ENCODE data around the gene UVSSA.

The UVSSA gene

DNA sequence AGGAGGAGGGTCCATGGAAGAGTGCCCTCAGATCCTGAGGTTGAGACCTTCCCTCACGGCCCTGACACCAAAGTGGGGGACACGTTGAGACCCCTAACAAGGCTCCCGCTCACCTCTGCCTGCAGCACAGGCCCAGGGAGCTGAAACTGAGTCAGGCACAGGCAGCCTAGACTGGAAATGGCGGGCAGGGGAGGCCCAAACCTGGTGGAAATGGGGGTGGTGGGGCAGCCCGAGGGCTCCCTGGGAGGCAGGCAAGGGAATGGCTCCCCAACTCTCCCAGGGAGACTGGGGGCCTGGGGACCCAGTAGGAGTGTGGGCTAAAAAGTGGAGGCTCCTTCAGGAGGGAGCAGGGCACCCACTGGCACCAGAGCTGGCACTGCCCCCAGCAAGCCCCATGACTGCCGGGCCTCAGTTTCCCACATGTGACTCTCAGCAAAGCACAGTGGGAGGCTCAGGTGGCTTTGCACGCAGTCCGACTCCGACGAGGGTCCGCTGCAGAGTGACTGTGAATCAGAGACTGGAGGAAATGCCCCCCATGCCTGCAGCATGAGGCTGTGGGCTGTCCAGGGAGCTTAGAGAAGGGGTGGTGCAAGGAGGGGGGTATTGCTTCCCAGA lies 53.3 kb downstream of the UVSSA start:
- DNase-seq, result no peak

DNA sequence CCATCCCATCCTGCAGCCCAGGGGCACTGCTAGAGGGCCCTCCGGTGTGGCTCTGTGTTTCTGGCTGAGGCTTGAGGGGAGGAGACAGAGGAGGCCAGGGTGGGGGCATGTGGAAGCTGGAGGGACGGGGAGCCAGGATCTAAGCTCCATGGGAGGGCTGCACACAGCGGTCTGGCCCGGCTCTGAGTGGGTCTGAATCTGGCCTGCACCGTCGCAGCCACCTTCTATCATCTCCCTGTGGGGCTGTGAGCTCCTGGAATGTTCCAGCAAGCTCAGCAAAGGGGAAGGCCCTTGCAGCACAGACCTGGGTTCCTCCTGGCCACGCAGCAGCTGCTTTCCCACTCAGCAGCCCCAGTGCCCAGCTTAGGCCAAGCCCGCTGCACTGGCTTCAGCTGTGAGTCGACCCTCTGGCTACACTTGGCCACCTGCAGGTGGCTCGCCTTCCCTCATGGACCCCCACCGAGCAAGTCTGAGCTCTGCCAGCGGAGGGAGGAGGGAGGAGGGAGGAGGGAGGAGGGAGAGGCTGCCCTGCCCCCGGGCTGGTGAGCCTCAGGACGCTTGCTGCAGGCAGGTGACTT lies 53.9 kb downstream of the UVSSA start:
- no peak for DNase-seq

DNA sequence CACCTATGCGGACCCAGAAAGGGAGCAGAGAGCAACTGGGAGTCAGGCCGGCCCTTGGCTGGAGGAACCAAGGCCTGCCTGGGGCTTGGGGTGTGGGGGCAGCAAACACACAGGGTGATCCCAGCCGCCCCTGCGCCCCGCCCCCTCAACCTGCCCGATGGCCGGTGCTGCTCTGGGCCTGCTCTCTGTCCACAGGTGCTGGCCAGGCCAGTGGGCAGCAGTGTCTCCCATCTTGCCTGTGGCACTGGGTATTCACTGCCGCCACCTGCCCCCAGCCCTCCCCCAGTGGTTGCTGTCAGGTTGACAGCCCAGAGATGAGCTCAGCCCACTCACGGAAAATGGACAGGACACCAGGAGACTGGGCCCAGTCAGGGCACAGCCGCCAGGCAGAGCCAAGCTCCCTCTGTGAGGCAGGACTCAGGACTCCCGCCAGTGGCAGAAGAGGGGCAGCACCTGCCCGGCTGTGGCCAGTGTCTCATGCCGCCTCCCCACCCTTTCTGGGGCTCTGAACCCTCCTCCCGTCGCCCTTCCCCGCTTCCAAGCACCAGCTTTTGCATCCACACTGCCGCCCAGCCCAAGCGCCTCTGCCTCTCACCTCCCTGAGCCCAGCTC lies 54.5 kb downstream of the UVSSA start:
- DNase-seq, result no peak

DNA sequence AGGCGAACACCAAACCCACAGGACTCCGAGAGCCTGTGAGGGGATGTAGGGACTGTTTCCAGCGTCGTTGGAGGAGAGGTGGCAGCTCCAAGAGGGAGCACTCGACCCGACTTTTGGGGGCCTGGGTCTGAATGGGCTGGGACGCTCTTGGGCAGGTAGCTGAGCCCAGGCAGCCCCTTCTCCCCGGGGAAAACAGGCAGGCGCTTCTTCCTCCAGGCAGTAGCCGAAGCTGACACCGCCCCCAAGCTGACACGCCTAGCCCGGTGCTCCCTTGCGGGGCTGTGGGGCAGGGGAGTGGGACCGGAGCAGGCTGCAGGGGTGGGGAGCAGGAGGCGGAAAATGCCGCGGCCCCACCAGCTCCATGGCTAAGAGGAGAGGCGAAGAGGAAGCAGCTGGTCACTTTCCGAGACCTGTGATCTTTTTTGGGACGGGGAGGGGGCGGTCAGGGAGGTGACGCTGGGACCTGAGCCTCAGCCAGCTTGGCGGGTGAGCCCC lies 55.1 kb downstream of the UVSSA start:
- no peak for DNase-seq

DNA sequence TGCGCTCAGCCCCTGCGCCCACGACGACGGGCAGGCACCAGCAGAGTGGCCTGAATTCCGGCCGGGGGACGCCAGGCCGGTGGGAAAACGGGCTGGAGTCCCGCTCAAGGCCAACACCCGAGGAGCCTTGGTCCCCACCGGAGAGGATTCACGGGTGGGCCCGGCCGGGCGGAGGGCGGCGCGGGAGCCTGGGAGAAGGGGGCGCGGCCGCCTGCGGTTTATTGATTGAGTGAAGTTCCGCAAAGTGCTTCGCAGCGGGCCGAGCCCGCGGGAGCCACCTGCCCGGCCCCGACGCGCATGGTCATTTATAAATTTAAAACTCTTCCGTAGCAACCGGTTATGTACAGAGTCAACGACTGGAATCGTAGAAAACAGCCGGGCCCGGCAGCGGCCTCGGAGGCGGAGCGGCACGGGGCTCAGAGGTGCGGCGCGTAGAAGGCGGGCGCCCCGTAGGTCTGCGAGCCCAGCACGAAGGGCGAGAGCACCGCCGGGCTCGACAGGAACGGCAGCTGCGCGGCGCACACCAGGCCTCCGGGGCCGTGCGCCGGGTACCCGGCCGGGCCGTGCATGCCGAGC lies 55.6 kb downstream of the UVSSA start:
- no peak for DNase-seq

DNA sequence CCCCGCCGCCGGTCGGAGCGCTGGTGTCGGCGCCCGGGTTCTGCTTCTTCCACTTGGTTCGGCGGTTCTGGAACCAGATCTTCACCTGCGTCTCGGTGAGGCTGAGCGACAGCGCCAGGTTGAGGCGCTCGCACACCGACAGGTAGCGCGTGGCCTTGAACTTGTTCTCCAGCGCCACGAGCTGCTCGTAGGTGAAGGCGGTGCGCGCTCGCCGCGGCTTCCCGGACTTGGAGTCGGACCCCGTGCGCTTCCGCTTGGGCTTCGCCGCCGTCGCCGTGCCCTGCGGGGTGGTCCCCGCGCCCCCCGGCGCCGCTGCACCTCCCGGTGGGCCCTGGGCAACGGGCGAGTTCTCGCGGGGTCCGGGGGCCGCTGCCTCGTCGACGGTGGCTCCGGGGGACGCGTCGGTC lies 56.2 kb downstream of the UVSSA start:
- no peak for DNase-seq

DNA sequence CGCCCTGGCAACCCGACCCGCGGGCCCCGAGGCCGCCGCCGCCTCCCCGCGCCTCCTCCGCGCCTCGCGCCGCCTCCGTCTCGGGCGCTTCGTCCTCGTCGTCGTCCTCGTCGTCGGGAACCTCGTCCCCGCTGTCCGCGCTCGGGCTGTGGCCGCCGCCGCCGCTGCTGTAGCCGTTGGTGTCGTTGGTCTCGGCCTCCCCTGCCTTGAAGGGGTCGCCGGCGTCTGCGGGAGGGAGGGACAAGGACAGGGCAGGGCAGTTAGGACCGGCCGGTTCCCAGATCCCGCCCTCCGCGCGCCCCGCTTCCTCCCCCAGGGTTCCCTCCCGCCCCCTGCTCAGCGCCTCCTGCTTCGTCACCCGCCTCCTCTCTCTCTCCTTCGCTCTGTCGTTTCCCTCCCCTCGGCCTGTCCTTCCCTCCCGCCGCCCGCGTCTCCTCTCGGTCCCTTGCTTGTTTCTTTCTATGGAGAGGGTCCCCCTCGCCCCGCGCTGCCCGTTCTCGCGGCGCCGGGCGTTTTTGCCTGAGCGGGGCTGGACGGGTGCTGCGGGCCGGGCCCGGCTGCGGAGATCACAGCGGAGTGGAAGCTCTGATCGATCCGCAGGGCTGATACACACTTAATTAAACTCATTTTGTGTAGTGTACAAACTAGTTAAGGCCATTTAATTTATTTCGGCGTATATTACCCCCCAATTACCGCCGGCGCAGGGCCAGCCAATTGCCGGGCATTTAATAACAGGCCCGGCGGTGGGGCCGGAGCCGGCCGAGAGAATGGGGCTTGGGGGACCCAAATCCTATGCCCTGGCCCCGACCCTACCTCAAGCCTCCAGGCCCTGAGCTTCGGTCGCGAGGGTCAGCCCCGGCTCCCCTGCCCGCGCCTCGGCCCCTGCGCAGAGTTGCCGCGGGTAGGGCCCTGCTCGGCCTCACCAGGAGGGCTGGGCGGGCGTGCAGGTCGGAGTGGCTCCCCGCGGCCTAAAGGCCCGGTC lies 56.9 kb downstream of the UVSSA start:
- DNase-seq, result no peak

DNA sequence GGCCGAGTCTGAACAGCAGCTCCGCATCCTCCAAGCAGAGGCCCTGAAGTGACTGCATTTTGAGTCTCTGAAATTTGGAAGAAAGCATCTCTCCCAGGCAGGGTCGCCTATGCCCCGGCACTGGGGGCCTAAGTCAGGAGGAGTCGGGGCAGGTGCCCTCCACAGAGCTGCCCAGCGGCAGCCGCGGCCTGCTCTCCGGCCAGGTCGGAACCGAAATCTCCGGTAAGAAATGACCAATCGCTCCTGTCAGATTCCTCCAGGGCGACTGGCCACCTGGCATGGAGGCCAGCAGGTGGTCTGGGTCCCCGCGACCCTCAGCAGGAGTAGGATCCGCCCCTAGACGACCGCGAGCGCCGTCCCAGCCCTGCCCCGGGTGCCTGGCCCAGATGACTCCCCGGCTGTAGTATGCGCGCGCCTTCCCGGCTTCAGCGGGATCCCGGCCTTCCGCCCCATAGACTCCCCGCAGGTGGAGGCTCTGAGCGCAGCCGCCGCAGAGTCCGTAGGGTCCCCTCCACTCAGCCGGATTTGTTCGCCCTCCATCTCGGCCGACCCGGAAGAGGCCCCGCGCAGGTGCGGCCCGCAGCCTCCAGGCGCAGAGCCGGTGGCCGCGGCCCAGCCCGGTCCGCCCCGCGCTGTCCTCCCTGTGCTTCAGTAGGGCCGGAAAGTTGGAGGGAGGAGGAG lies 57.7 kb downstream of the UVSSA start:
- DNase-seq, result no peak

DNA sequence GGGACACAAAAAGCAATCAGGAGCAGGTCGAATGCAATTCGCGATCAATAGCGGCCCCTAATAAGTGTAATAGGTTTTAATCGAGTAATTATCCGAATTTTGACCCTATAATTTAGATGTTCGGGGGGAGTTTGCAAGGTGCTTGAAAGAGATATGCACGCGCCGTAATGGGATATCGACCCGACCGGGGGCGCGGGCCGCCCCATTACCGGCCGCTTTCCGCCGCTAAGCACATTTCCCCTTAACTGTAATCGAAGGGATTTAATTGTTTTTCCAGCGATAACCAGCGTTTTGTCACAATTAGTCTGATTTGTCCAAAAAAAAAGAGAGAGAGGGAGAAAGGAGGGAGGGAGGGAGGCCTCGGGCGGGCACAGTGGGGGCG lies 58.2 kb downstream of the UVSSA start:
- DNase-seq, result no peak

DNA sequence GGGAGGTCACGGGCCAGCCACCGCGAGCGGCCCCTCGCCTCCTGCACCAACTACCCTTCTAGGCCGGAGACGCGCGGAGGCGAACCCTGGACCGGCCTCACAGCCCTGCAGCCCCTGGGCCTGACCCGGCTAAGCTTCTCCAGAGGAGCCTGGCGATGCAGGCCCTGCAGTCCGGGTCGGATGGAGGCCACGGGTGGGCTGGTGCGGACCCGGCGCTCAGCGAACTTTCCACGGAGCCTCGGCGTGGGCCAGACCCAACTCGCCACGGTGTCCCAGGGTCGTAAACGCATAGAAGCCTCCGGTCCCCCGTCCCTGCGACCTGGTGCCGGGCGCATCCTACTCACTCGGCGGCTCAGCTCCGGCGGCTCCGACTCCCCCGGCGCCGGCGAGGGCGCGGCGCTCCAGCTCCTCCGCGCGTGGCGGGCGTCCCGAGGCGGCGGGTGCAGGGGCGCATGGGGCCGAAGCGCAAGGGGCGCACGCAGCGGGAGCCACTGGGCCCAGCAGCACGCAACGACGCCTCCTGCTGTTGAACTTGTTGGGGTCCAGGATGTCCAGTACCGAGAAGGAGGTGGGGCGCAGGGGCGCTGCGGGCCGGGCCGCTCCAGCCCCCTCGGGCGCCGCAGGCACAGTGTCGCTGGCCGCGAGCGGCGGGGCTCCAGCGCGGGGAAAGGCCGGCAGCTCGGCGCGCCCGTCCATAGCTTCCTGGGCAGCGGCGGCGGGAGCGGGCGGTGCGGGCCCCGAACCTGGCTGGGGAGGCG lies 58.8 kb downstream of the UVSSA start:
- DNase-seq, result no peak

DNA sequence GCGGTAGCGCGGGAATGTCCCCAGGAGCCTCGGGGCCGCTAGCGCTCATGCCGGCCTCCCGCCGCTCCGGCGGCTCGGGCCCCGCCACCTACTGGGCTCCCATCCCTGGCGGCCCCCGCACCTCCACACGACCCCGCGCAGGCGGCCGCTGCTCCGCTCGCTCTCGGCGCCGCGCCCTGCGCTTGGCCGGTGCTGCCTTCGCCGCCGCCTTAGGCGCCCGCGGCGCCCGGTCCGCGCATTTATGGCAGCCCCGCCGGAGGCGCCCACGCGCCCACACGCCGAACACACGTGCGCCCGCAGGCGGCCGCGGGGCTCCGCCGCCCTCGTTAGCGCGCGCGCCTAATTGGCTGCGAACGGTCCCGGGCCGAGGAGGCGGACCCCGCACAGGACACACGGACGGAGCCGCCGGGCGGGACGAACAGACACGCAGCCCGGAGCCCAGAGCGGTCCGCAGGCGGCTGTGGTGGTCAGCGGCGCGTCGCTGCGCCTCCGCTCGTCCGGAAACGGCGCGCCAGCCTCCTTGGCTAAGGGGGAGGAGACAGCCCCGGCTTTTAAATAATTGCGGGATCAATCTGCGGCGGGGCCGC lies 59.5 kb downstream of the UVSSA start, which contains the start of gene NKX1-1:
Gene NKX1-1, minus strand, starts transcription at position 49 of the 587 bp plus-strand sequence. Its CDS starts 0 bp downstream, at position 49.
- DNase-seq, result no peak

DNA sequence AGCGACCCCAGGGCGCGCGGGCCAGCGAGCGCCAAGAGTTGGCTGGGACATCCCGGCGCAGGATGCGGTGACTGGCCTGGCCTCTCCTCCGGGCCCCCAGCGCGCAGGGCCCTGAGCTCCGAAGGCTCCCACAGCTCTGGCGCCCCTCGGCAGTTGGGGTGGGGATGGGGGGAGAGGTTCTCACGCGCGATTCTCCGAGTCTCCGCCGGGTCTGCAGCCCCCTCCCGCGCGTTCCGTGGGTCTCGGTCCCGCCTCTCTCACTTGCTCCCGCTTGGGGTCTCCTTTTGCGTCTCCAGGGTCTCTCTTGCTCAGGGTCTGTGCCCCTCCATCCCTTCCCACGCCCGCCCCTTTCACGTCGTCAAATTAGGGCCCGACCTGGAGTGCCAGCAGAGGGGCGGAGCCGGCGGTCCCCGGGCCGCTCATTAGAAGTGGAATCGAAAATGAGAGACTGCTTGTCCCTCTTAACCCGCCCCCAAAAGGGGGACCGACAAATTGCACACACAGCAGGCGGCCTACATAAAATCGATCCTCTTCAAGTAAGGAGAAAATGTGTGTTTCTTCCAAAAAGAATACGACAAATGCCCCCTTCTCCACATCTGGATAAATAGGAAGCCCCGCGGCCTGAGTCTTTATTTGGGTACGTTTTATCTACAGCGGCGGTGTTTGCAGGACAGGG lies 60.1 kb downstream of the UVSSA start:
- DNase-seq, result no peak

DNA sequence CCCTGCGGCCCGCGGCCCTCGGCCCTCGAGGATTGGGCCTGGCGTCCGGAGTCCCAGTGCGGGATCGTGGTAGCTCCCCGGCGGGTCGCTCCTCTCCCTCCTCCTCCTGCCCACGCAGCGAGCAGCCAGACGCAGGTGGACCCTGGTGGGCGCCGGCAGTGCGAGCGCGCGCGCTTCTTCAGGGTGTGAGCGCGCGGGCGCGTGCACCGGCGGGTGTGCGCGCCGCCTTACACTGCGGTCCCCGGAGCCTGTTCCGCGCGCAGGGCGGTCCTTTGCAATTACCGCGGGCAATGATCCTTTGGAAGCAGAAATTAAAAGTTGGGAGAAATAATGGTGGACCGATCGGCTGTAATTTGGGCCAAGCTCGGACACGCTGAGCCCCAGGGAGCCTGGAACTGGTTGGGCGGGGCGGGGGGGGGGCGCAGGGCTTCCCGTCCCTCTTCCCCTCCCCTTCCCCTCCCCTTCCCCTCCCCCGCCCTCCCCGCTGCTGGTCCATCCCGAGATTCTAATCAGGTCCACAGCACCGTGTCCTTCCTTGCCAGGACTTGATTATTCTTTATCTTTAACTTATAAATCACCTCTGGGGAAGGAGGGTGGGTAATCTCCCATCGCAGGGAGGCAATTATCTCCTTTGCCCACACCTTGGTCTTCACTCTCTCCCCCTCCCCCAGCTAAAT lies 60.8 kb downstream of the UVSSA start:
- no peak for DNase-seq

DNA sequence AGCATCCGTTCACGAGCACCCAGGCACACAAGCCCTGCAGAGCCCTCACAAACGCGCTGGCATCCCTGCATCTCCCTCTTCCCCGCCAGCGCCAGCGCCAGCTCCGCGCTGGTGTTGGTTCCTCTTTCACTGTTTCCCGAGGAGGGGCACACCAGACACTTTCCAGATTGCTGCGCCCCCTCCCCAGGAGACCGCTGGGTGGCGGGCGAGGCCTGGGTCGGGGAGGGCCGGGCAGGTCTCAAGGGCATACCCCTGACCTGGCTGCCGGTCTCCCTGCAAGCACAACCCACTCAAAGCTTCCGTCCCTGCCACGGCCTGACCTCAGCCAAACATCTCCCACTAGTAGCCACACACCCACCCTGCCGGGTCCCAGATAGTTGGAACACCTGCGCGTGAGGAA lies 61.4 kb downstream of the UVSSA start:
- no peak for DNase-seq

DNA sequence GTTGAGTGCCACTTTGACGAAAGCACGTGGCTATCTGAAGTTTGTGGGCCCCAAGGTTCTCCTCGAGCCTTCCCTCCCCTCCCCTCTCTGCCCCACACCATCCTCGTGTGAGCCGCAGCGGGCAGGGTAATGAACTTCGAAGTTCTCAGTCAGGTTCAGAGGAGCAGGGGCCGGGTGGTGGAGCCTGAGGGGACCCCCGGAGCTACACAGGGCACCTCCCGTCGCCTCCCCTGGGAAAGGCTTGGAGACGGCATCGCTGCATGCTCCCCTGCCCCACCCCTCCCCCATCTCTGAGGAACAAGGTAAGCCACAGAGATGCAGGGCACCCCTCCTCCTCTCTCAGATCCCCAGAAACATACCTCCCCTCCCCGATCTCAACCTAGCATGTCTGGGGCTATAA lies 62.1 kb downstream of the UVSSA start:
- DNase-seq, result no peak

DNA sequence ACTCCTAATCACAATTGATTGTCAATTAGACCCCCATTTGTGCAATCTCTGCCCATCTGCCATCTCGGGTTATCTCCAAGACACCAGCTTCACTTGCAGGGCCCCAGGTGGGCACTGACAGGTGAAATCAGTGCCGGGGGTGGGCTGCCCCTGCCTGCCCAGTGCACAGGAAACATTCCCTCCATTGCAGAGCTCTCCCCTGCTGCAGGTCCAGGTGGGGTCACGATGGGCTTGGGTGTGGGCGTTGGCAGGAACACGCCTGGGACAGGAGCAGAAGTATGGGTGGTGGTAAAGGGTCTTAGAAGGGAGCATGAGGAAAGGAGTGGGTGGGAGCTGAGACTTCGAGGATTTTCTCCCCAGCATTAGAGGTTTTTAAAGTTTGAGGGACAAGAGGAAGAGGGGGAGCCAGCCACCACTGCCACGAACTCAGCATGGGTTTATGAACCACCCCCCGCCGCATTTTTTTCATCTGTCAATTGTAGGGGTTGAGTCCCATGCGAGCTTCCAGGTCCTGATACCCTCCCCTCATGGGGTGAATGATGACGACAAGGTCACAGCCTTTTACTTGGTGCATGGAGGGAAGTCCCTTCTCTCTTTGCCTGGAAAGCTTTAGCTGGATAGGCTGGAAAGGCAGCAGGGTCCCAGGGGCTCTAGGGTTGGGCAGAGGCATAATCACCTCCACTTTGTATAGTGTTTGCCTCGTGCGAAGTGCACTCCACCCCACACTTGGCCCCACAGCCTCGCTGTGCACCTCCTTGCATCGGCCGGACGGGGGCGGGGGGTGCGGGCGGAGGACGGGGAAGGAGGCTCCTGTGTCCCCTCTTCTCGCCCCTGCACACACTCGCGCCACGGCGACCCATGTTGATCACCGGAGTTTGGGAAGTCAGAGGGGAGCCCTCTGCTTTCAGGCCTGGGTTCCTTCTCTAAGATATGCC lies 62.8 kb downstream of the UVSSA start:
- DNase-seq, result no peak

DNA sequence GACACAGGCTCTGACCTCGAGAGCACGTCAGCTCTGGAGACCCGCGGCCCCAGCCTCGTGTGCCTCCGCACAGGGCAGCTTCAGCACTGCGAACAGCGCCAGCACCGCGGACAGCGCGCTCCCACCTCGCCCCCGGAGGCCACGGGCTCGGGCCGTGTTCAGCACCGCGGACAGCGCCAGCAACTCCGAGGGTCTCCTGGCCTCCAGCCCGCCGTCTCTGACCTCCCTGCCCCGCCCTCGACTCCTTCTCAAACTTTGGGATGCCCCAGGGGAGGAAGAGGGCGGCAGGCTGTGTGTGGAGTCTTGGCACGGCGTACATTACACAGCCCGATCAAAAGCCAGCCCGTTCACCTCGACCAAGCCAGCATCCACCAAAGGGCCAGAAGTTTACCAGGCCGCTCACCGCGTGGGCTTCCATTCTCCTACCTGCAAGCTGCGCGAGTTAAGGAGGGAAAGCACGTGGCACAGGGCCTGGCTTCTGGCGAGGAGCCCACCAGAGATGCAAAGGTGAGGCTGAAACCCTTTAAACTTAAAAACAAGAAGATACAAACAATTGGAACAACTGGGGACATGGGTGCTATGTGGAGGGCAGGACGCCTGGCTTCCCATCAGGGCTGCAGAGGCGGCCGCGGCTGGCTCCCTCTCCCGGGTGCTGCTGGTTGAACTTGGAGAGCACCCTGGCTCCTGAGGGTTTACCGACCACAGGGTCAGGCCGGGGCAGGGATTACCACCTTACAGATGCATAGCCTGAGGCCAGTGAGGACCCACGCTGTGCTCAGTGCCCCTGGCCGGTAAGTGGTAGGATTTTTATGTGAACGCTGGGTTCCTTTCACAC lies 63.7 kb downstream of the UVSSA start:
- no peak for DNase-seq
